ENCODE data around the gene NR3C1.

GRCh38 chr5:143350341-143350740 is 53.1 kb downstream of the NR3C1 start:
- TF ChIP-seq CTCF (IDR thresholded peaks at IDR 0.05 in 4 of 5, conservative IDR thresholded peaks at IDR 0.05 in 1 of 5) (no peak), POLR2A (IDR thresholded peaks at IDR 0.05) (no peak)

Measured in gastrocnemius medialis (tissue), 4 donors.